ENCODE data around the gene IGFL1. TPM values are rescaled to one million over a fixed set of nuclear protein-coding genes. Genes with fewer than 3 reads are reported as not detected.
A peak's percentile ranks its signal among the peaks of the same experiment; 100 is the strongest.

Gene IGFL1
- total and polyA plus RNA-seq, 12 donors, result not detected

DNA sequence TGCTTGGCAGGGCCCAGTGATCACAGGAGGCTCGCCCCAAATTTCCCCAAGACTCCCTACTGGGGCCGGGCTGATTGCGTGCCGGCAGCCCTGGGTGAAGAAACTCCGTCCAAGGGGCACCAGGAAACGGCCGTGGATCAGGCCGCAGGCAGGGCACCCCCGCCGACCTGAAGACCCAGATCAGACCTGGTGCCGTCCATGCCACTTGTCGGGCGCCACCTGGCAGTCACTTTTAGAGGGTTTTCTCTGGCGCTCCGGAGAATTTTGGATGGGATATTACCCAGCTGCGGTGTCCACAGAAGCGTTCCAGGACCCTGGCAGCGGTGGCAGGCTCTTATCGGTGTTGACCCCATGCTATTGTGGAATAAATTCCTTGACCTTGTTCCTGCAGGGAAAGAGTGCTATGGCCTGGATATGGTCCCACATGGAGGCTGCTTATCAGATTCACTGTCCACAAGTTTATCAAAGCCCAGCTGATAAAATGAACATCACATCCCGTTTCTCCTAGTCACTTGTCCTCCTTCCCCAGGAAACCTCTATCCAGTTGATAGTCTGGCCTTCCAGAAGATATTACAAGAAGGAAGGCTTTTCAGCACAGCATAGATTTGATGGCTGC lies 43.3 kb upstream of the IGFL1 start:
- H3K27ac ChIP-seq, result no peak overlapping the region
- intact Hi-C loops (cut with DNase I), result loop anchor here (5.0 kb wide), 3 partner anchors 76 to 154 kb away; no protein-coding TSS in a partner anchor
- no peak overlapping the region for H3K4me3 ChIP-seq
- 64 to 73% (median 69%) methylated on average over 5 to 20 of the region's 20 CpGs for WGBS, 4 donors
- TF ChIP-seq, protein P1, sequence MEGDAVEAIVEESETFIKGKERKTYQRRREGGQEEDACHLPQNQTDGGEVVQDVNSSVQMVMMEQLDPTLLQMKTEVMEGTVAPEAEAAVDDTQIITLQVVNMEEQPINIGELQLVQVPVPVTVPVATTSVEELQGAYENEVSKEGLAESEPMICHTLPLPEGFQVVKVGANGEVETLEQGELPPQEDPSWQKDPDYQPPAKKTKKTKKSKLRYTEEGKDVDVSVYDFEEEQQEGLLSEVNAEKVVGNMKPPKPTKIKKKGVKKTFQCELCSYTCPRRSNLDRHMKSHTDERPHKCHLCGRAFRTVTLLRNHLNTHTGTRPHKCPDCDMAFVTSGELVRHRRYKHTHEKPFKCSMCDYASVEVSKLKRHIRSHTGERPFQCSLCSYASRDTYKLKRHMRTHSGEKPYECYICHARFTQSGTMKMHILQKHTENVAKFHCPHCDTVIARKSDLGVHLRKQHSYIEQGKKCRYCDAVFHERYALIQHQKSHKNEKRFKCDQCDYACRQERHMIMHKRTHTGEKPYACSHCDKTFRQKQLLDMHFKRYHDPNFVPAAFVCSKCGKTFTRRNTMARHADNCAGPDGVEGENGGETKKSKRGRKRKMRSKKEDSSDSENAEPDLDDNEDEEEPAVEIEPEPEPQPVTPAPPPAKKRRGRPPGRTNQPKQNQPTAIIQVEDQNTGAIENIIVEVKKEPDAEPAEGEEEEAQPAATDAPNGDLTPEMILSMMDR (IDR thresholded peaks at IDR 0.05), result no peak
- no peak for TF ChIP-seq POLR2A (IDR thresholded peaks at IDR 0.05)
- H3K4me1 ChIP-seq (replicated peaks in 1 of 2), result no peaks in the 10 kb centered on the region
- H3K27me3 ChIP-seq, result peaks cover 4% of the 10 kb centered on the region
- no peaks in the 10 kb centered on the region for H3K36me3 ChIP-seq (replicated peaks in 1 of 2)
- no peaks in the 10 kb centered on the region for H3K9me3 ChIP-seq (replicated peaks in 1 of 3)
- DNase-seq, result peak in 2 of 7 donors; percentile 36 to 46

DNA sequence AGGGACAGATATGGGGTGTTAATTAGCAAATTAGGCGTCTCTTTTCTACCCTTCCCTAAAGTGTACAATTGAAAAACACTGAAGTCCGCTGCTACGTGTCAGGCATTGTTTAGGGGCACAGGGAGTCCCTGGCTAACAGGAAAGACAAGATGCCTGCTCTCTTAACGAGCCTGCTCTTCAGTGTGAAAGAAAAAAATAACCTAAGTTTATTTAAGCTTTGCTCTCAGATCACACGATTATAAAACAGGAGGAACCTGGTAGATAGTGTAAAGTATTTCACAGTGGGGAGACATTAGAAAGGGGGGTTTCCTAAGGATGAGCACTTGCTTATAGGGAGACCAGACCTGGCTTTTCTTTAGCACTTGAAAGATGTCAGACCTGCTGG lies 42.8 kb upstream of the IGFL1 start:
- intact Hi-C loops (cut with DNase I), result loop anchor here (5.0 kb wide), 3 partner anchors 76 to 154 kb away; no protein-coding TSS in a partner anchor
- H3K4me1 ChIP-seq (replicated peaks in 1 of 2), result no peaks in the 10 kb centered on the region
- no peaks in the 10 kb centered on the region for H3K36me3 ChIP-seq (replicated peaks in 1 of 2)
- WGBS, 4 donors, result 57 to 64% (median 60%) methylated on average over 5 of the region's 5 CpGs
- H3K27ac ChIP-seq, result no peak overlapping the region
- H3K27me3 ChIP-seq, result peaks cover 4% of the 10 kb centered on the region
- no peak for DNase-seq
- no peak overlapping the region for H3K4me3 ChIP-seq
- no peaks in the 10 kb centered on the region for H3K9me3 ChIP-seq (replicated peaks in 1 of 3)
- TF ChIP-seq POLR2A (IDR thresholded peaks at IDR 0.05), result no peak
- TF ChIP-seq, protein P1 (IDR thresholded peaks at IDR 0.05), result no peak

DNA sequence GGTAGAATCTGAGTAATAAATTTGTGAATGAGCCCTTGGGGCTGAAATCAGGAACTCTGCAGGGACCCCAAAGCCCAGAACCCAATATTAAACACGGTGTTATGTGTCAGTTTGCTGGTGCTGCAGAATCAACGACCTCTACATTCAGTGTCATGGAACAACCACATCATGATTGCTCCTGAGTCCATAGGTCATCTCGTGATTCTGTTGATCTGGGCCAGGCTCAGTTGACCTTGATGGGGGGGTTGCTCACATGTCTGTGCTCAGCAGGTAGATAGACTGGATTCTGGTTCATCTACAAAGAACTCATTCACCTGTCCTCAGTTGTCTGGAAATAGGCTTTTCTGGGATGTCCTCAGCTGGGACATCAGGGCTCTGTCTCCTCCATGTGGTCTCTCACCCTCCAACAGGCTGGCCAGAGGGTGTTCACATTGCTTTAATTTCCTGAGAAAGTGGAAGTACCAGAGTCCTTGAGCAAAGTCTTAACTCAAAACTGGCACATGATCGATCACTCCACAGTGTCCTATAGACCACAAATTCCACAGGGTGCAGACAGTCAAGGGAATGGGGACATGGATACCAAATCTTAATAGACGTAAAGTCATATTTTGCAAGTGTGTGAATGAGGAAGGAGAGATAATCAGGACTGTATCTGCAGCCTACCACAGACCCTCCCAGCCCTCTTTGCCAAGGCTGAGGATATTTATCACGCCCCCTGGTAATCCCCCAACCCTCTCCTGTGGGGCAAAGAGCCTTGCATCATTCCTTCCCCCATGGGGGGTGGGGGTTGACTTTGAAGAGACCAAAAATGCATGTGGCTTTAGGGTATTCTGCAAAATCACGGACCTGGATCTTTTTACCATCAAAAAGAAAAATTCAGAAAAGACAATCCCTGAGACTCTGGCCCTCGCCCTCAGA lies 39.3 kb upstream of the IGFL1 start:
- 62 to 68% (median 66%) methylated on average over 7 to 8 of the region's 8 CpGs for WGBS, 4 donors
- no peak overlapping the region for H3K4me3 ChIP-seq
- DNase-seq, result no peak
- intact Hi-C loops (cut with DNase I), result loop anchor here (5.0 kb wide), 3 partner anchors 72 to 158 kb away; no protein-coding TSS in a partner anchor
- no peak overlapping the region for H3K27ac ChIP-seq
- H3K9me3 ChIP-seq (replicated peaks in 1 of 3), result no peaks in the 10 kb centered on the region
- H3K27me3 ChIP-seq, result peaks cover 4% of the 10 kb centered on the region
- H3K4me1 ChIP-seq (replicated peaks in 1 of 2), result peaks cover 8 to 14% of the 10 kb centered on the region in 2 donors
- TF ChIP-seq POLR2A (IDR thresholded peaks at IDR 0.05), result no peak
- TF ChIP-seq, protein P1 (IDR thresholded peaks at IDR 0.05), result no peak
- no peaks in the 10 kb centered on the region for H3K36me3 ChIP-seq (replicated peaks in 1 of 2)

- H3K36me3 ChIP-seq (replicated peaks in 1 of 2), result no peaks in the 10 kb centered on the region
- no peak overlapping the region for H3K27ac ChIP-seq
- 82 to 92% (median 87%) methylated on average over 4 of the region's 4 CpGs for WGBS, 4 donors
- no peaks in the 10 kb centered on the region for H3K9me3 ChIP-seq (replicated peaks in 1 of 3)
- H3K4me3 ChIP-seq, result no peak overlapping the region
- intact Hi-C loops (cut with DNase I), result no loop called here
- H3K27me3 ChIP-seq, result peaks cover 4% of the 10 kb centered on the region
- TF ChIP-seq POLR2A (IDR thresholded peaks at IDR 0.05), result no peak
- TF ChIP-seq, protein P1 (IDR thresholded peaks at IDR 0.05), result no peak
- peaks cover 8 to 14% of the 10 kb centered on the region in 2 donors for H3K4me1 ChIP-seq (replicated peaks in 1 of 2)
- no peak for DNase-seq
Observed at GRCh38 chr19:46191356-46191755, 38.2 kb upstream of the IGFL1 start.
